T47D (cell line): Measurements from ENCODE around the gene TRMU.

Source experiments
- DNase-seq, 2 experiments: peaks; one replicate each; pipeline versions ENCODE4 v3.0.0 to v3.0.0-alpha.2; 2011 to 2012; ENCODE audit warnings: low read depth in 1 of 2, low spot score in 1 of 2
- JUND ChIP-seq: IDR thresholded peaks from 2 replicates; pipeline ENCODE4 v1.6.1; 2012; ENCODE audit warnings: low read depth
- in situ Hi-C: cut with HindIII; loops from 2 replicates; pipeline ENCODE4 v1.10.0; 2016; ENCODE audit warnings: low sequenced_read_pairs, low pct_unique_long_range_greater_than_20kb

TRMU gene

GRCh38 chr22:46331496-46331895 lies 4.0 kb upstream of the TRMU start:
- no peak for TF ChIP-seq JUND
- in situ Hi-C loops = no loop called here
- DNase-seq = no peak

GRCh38 chr22:46336119-46337078 lies 885 bp downstream of the TRMU start:
- no peak for TF ChIP-seq JUND
- DNase-seq = no peak

GRCh38 chr22:46337870-46338269 lies 2.4 kb downstream of the TRMU start:
- TF ChIP-seq JUND = no peak
- DNase-seq = no peak
- in situ Hi-C loops = no loop called here

More at GRCh38 chr22:46336119-46337078, 885 bp downstream of the TRMU start:
- in situ Hi-C loops = no loop called here

- in situ Hi-C loops = no loop called here
- TF ChIP-seq JUND = no peak
- DNase-seq = no peak
These were observed 3.1 kb downstream of the TRMU start for GRCh38 chr22:46338636-46339035.

GRCh38 chr22:46339956-46340355 lies 4.4 kb downstream of the TRMU start:
- TF ChIP-seq JUND = no peak
- in situ Hi-C loops = no loop called here
- DNase-seq = no peak

- no peak for DNase-seq
- no peak for TF ChIP-seq JUND
- in situ Hi-C loops = no loop called here
These were observed 5.2 kb downstream of the TRMU start for GRCh38 chr22:46340676-46341075.

- DNase-seq = no peak
- in situ Hi-C loops = no loop called here
- TF ChIP-seq JUND = no peak
These were observed 11.3 kb downstream of the TRMU start for GRCh38 chr22:46346680-46347405.

- no peak for DNase-seq
- no peak for TF ChIP-seq JUND
- in situ Hi-C loops = no loop called here
These were observed 12.1 kb downstream of the TRMU start for GRCh38 chr22:46347646-46348045.

GRCh38 chr22:46348099-46348695 lies 12.7 kb downstream of the TRMU start:
- TF ChIP-seq JUND = no peak
- in situ Hi-C loops = no loop called here
- no peak for DNase-seq

GRCh38 chr22:46349238-46349637 lies 13.7 kb downstream of the TRMU start:
- in situ Hi-C loops = no loop called here
- no peak for TF ChIP-seq JUND

GRCh38 chr22:46349681-46350080 lies 14.2 kb downstream of the TRMU start:
- in situ Hi-C loops = no loop called here
- no peak for TF ChIP-seq JUND
- DNase-seq = no peak

More at GRCh38 chr22:46349238-46349637, 13.7 kb downstream of the TRMU start:
- no peak for DNase-seq

GRCh38 chr22:46350121-46350520 lies 14.6 kb downstream of the TRMU start:
- TF ChIP-seq JUND = no peak
- in situ Hi-C loops = no loop called here

GRCh38 chr22:46350646-46351045 lies 15.1 kb downstream of the TRMU start:
- TF ChIP-seq JUND = no peak
- in situ Hi-C loops = no loop called here
- no peak for DNase-seq

More at GRCh38 chr22:46350121-46350520, 14.6 kb downstream of the TRMU start:
- no peak for DNase-seq
